KMS-11 (cell line): ENCODE results near the gene ITGA2.
A peak's percentile ranks its signal among the peaks of the same experiment; 100 is the strongest.

Experiments used
- H2AFZ ChIP-seq: fragments of 200-600 bp; sonication (generic); 2 replicates; pipeline ENCODE4 v1.6.1; 2016; ENCODE audit warnings: antibody characterized with exemption, mixed run types, low read depth
- H3K27ac ChIP-seq: fragments of 200-600 bp; sonication (generic); 2 replicates; pipeline ENCODE4 v1.6.1; 2016; ENCODE audit warnings: mild to moderate bottlenecking, mixed run types
- H3K27me3 ChIP-seq: fragments of 200-600 bp; sonication (generic); 2 replicates; pipeline ENCODE4 v1.6.1; 2017; ENCODE audit warnings: mild to moderate bottlenecking, low read depth, mixed run types, moderate library complexity; ENCODE audit not compliant: insufficient read depth
- H3K36me3 ChIP-seq: fragments of 200-600 bp; sonication (generic); 2 replicates; pipeline ENCODE4 v1.6.1; 2017; ENCODE audit warnings: mild to moderate bottlenecking, mixed run types; ENCODE audit not compliant: insufficient read depth
- H3K4me1 ChIP-seq: fragments of 200-600 bp; sonication (generic); 2 replicates; pipeline ENCODE4 v1.6.1; 2016; ENCODE audit warnings: mild to moderate bottlenecking, low read depth, mixed run types; ENCODE audit not compliant: poor library complexity, severe bottlenecking
- H3K4me2 ChIP-seq: fragments of 200-600 bp; sonication (generic); 2 replicates; pipeline ENCODE4 v1.7.0; 2016; ENCODE audit warnings: mild to moderate bottlenecking, mixed run types
- H3K4me3 ChIP-seq: fragments of 200-600 bp; sonication (generic); IDR thresholded peaks from 2 replicates; pipeline ENCODE4 v1.6.1; 2017; ENCODE audit warnings: low read depth, low read length, mixed read lengths; ENCODE audit not compliant: insufficient read depth
- H3K79me2 ChIP-seq: fragments of 200-600 bp; sonication (generic); 2 replicates; pipeline ENCODE4 v1.6.1; 2016; ENCODE audit warnings: low read depth, mixed run types; ENCODE audit not compliant: insufficient read depth
- H3K9ac ChIP-seq: fragments of 200-600 bp; sonication (generic); 2 replicates; pipeline ENCODE4 v1.6.1; 2016; ENCODE audit warnings: mild to moderate bottlenecking, mixed run types
- H4K20me1 ChIP-seq: fragments of 200-600 bp; sonication (generic); 2 replicates; pipeline ENCODE4 v1.6.1; 2016; ENCODE audit warnings: mild to moderate bottlenecking, mixed run types; ENCODE audit not compliant: insufficient read depth
- CTCF ChIP-seq: fragments of 200-600 bp; sonication (generic); conservative IDR thresholded peaks from 2 replicates; pipeline ENCODE4 v1.6.1; 2017; ENCODE audit warnings: low read depth, mild to moderate bottlenecking, antibody characterized with exemption, low read length, moderate library complexity, mixed read lengths

The ITGA2 gene

GRCh38 chr5:53114988-53115387 lies 125.8 kb downstream of the ITGA2 start:
- peak; percentile 40; the same call in 1 of the 2 replicates for TF ChIP-seq CTCF

GRCh38 chr5:53116597-53116996 lies 127.4 kb downstream of the ITGA2 start:
- no peak overlapping the region for H2AFZ ChIP-seq
- H3K4me3 ChIP-seq: no peak overlapping the region

More at GRCh38 chr5:53114988-53115387, 125.8 kb downstream of the ITGA2 start:
- Histone ChIP-seq H3K4me1 (peaks cover 7% of the 10 kb centered on the region), H4K20me1 (no peaks in the 10 kb centered on the region), H3K36me3 (no peaks in the 10 kb centered on the region), H3K27ac (no peak overlapping the region), H3K4me3 (no peak overlapping the region), H2AFZ (no peak overlapping the region), H3K27me3 (no peaks in the 10 kb centered on the region), H3K4me2 (no peak overlapping the region), H3K79me2 (no peaks in the 10 kb centered on the region), H3K9ac (no peak overlapping the region)

GRCh38 chr5:53118879-53119278 lies 129.7 kb downstream of the ITGA2 start:
- Histone ChIP-seq H4K20me1 (no peaks in the 10 kb centered on the region), H2AFZ (no peak overlapping the region), H3K27me3 (no peaks in the 10 kb centered on the region), H3K9ac (no peak overlapping the region), H3K27ac (no peak overlapping the region), H3K36me3 (no peaks in the 10 kb centered on the region), H3K4me2 (no peak overlapping the region), H3K4me1 (no peaks in the 10 kb centered on the region), H3K79me2 (no peaks in the 10 kb centered on the region), H3K4me3 (no peak overlapping the region)
- no peak for TF ChIP-seq CTCF

More at GRCh38 chr5:53116597-53116996, 127.4 kb downstream of the ITGA2 start:
- TF ChIP-seq CTCF: no peak
- Histone ChIP-seq H3K27me3 (no peaks in the 10 kb centered on the region), H3K4me1 (no peaks in the 10 kb centered on the region), H3K79me2 (no peaks in the 10 kb centered on the region), H4K20me1 (no peaks in the 10 kb centered on the region), H3K9ac (no peak overlapping the region), H3K27ac (no peak overlapping the region), H3K36me3 (no peaks in the 10 kb centered on the region), H3K4me2 (no peak overlapping the region)

- Histone ChIP-seq H3K36me3 (no peaks in the 10 kb centered on the region), H3K27ac (no peak overlapping the region), H3K27me3 (no peaks in the 10 kb centered on the region), H3K9ac (no peak overlapping the region), H2AFZ (no peak overlapping the region), H4K20me1 (no peaks in the 10 kb centered on the region), H3K4me3 (no peak overlapping the region), H3K79me2 (no peaks in the 10 kb centered on the region), H3K4me2 (no peak overlapping the region), H3K4me1 (no peaks in the 10 kb centered on the region)
- no peak for TF ChIP-seq CTCF
Observed at GRCh38 chr5:53120165-53120564, 131.0 kb downstream of the ITGA2 start.
